NCI-H1694 treated with DMSO at 0.1 percent for 48 hours (cell line): ENCODE data around the gene CD27.
"Not testable (repeated sequence)": the region's sequence is repeated elsewhere in the genome, so short reads cannot be mapped to it uniquely, and the experiment has no call there.

Experiments
- DNase-seq: peaks from one replicate; lab custom pipeline; 2025; lab: John Stamatoyannopoulos, UW

The CD27 gene

DNA sequence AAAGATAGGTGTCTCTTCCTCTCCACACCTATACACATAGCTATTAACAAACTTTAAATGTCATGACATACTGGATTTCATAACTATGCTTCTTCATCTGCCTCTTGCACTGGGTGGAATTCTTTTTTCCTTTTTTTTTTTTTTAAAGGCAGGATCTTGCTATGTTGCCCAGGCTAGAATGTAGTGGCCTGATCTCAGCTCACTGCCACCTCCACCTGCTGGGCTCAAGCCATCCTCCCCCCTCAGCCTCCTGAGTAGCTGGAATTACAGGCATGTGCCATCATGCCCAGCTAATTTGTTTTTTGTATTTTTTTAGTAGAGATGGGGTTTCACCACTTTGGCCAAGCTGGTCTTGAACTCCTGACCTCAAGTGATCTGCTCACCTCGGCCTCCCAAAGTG, 43.5 kb downstream of the CD27 start:
- no peak for DNase-seq

DNA sequence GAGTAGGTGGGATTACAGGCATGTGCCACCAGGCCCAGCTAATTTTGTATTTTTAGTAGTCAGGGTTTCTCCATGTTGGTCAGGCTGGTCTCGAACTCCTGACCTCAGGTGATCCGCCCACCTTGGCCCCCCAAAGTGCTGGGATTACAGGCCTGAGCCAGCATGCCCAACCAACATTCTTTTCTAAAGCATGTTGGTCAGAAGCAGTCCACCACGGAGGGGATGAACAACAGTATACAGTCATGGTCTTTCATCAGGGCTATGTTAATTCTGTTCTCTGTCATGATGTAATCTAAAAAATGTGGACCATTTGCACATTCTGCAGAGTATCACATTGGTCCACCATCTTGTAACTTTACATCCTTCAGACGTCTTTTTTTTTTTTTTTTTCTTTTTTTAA, 44.7 kb downstream of the CD27 start:
- DNase-seq: no peak

DNA sequence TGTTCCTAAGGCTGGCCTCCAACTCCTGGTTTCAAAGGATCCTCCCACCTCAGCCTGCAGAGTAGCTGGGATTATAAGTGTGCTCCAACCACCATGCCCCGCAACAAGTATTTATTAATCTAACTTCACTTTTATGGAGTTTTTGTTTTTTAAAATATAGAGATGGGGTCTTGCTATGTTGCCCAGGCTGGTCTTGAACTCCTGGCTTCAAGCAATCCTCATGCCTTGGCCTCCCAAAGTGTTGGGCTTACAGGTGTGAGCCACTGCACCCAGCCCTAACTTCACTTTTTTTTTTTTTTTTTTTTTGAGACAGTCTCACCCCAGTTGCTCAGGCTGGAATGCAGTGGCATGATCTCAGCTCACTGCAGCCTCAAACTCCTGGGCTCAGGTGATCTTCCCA, 45.9 kb downstream of the CD27 start:
- DNase-seq: not testable (repeated sequence)

DNA sequence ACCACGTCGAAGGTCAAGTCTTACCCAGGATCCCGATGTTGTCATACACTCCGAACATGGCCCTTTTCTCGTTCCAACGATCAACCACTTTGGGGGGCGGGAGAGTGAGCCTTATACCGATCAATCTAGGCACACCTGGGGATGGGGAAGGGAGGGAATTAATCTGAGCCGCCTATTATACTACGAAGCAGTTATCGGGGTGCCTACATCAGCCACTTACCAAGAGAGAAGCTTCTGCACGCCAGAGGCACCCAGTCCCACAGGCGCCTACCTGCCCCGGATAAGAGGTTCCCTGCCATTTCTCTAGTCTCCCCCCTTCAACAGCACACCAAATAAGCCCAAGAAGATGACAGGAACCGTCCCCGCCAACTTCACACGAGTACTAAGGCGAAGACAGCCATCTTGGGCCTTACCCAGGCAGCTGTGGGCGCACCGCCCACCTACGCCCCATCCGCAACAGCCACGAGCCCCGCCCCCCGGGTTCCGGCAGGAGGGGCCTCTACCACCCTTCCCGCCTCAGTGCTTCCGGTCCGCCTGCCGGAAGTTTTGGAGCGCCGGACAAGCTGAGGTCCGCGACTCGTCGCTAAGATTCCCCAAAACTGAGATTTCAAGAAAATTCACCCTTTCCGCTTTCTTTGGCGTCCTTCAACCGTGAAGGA, 48.2 kb downstream of the CD27 start, which contains the start of gene MRPL51:
MRPL51 (minus strand) TSS at position 425 of the 659 bp plus-strand sequence; CDS start at position 299, 126 bp downstream.
- peak; percentile 96 for DNase-seq

DNA sequence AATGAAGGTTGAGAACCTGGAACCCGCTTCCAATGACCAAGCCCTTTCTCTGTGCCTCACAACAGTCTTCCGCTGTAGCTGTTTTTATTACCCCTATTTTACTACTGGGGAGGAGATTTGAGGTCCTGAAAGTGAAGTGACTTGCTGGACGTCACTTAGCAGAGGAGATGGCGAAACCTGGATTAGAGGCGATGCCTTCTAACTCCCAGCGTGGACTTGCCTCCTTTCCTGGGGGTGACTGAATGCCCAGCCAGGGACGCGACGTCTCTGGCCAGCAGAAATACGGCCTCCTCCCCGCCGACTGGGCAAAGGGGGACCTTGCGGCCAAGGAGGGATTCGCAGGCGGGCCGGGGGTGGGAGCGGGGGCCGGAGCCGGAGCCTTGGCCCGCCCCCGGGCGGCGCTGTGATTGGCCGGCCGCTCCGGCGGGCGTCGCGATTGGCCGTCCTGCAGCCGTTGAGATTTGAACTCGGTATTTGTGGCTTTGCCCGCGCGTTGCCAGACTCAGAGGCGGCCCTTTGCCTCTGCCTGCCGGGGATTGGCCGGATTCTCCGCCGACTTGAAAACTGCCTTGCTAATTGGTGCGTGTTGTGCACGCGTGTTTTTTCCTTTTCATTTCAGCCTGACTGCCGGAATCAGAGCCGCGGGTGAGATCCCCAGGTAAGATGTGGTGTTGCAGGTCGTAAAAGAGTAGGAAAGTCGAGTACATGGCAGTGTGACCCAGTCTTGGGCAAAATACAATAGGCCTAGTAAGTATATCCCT, 48.9 kb downstream of the CD27 start, which contains the start of gene NCAPD2:
NCAPD2 (plus strand) TSS at position 606 of the 761 bp plus-strand sequence. CDS start 997 bp downstream, outside the sequence.
- peak; percentile 99 for DNase-seq

DNA sequence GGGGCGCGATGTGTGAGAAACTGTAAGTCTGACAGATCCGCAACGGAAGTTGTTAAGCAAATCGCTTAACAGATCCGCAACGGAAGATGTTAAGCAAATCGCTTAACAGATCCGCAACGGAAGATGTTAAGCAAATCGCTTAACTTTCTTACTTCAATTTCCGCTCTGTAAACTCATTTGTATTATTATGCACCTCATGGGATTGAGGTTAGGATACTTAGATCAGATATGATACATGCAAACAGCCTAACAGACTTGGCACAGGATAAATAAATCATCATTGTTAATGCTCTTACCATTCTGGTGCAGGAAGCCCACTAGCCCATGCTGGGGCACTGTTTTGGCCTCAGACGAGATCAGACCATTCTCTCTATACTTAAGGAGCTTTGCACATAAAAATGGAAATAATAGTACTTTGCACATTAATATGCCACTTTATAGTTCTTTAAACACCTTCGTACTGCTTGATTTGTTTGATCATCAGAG, 49.5 kb downstream of the CD27 start:
- DNase-seq: peak; percentile 48

DNA sequence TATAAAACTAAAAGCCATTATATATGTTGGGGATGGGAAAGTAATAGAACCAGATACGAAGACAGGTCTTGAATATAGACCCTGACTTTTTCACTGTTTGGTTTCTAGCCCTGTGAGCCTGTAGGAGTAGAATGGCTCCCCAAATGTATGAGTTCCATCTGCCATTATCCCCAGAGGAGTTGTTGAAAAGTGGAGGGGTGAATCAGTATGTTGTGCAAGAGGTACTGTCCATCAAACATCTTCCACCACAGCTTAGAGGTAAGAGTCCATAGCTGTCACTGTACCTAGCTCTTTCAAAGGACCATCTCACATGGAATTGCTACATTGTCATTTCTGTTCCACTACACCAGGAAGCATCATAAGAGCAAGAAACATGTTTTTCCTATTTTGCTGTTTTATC, 50.2 kb downstream of the CD27 start:
- DNase-seq: no peak

DNA sequence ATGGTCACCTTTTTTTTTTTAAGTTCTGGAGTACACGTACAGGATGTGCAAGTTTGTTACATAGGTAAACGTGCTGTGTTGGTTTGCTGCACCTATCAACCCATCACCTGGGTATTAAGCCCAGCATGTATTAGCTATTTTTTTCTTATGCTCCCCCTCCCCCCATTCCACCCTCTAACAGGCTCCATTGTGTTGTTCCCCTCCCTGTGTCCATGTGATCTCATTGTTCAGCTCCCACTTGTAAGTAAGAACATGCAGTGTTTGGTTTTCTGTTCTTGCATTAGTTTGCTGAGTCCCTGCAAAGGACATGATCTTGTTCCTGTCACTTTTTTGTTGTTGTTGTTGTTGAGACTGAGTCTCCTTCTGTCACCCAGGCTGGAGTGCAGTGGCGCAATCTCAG, 52.5 kb downstream of the CD27 start:
- DNase-seq: not testable (repeated sequence)

DNA sequence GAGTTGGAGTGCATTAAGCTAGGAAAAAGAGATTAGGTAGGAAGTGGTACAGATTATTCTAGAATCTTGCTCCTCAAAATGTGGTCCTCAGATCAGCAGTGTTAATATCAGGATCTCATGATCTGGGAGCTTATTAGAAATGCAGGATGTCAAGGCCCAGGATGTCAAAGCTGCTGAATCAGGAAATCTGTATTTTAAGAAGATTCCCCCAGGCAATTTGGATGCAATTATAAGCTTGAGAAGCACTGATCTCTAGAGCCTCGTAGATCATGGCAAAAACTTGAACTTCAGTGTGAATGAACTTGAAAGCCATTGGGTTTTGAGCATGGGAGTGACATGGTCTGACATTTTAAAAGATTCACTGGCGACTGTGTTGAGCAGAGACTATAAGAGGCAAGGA, 55.7 kb downstream of the CD27 start:
- no peak for DNase-seq
